K562 (cell line): ENCODE results near the gene ITPR1. TPM values are rescaled to one million over a fixed set of nuclear protein-coding genes. Genes with fewer than 3 reads are reported as not detected.

Source experiments
- EHMT2 ChIP-seq: fragments of 450-650 bp; IDR thresholded peaks from 2 replicates; pipeline ENCODE4 v1.6.1; 2018; ENCODE audit warnings: antibody characterized with exemption
- ELF1 ChIP-seq: fragments of 200-800 bp; sonication (Bioruptor generic); IDR thresholded peaks from 2 replicates; pipeline ENCODE4 v1.6.1; 2016; ENCODE audit warnings: missing genetic modification characterization, missing compliant biosample characterization
- FOXJ2 ChIP-seq: fragments of 200-800 bp; sonication (Bioruptor generic); IDR thresholded peaks from 2 replicates; pipeline ENCODE4 v1.6.1; 2016; ENCODE audit warnings: missing genetic modification characterization, missing compliant biosample characterization
- GATAD2B ChIP-seq: fragments of 450-650 bp; IDR thresholded peaks from 2 replicates; pipeline ENCODE4 v1.6.1; 2017; ENCODE audit warnings: mild to moderate bottlenecking, borderline replicate concordance
- MAFF ChIP-seq: IDR thresholded peaks from 2 replicates; pipeline ENCODE4 v1.6.1; 2012; ENCODE audit warnings: low read length, improper control_type of control experiment
- MBD2 ChIP-seq: sonication (generic); IDR thresholded peaks from 2 replicates; pipeline ENCODE4 v1.6.1; 2016; ENCODE audit warnings: low read depth, borderline replicate concordance
- SP1 ChIP-seq: sonication (generic); formaldehyde crosslinking; IDR thresholded peaks from 2 replicates; pipeline ENCODE4 v1.8.1; 2022; ENCODE audit warnings: mild to moderate bottlenecking, missing genetic modification reagents
- TBL1XR1 ChIP-seq, 2 experiments: IDR thresholded peaks; 2 replicates each; pipeline ENCODE4 v1.6.1; 2012; ENCODE audit warnings: improper control_type of control experiment in 2 of 2, low read length in 2 of 2, mild to moderate bottlenecking in 1 of 2
- ZFX ChIP-seq: sonication (generic); formaldehyde crosslinking; IDR thresholded peaks from 2 replicates; pipeline ENCODE4 v1.8.0; 2022; ENCODE audit warnings: mild to moderate bottlenecking, missing genetic modification reagents, moderate library complexity
- polyA plus RNA-seq, 8 experiments: library from polyadenylated mRNA; depleted of rRNA in 4 of 8; stranded (reverse) in 5 of 8; unstranded in 3 of 8; fragments of >200 nt; fragmentation: Nextera tagmentation in 2 of 8; fragmentation: Illumina TruSeq in 1 of 8; extraction: Ambion mirVana in 2 of 8; extraction: Trizol in 1 of 8; gene quantifications; 2 replicates each; pipeline versions ENCODE4 v1.2.1 to v1.2.3, GENCODE V29; 2011 to 2014; ENCODE audit warnings: inconsistent platforms in 1 of 8, missing spikeins in 1 of 8
- total RNA-seq, 7 experiments: library from RNA; depleted of rRNA in 6 of 7; stranded (reverse); fragments of >200 nt in 6 of 7; fragmentation: Illumina TruSeq in 2 of 7; extraction: Trizol in 2 of 7; gene quantifications; 2 replicates each; pipeline versions ENCODE4 v1.2.1 to v1.2.3, GENCODE V29; 2011 to 2021; ENCODE audit warnings: low replicate concordance in 1 of 7
- TF ChIP-seq, protein P1 (sequence below): fragments of 200-800 bp; sonication (Bioruptor generic); IDR thresholded peaks from 2 replicates; pipeline ENCODE4 v1.6.1; 2016; ENCODE audit warnings: missing genetic modification characterization, missing compliant biosample characterization
- TF ChIP-seq, protein P2 (sequence below): sonication (generic); formaldehyde crosslinking; IDR thresholded peaks from 2 replicates; pipeline ENCODE4 v1.8.0; 2022; ENCODE audit warnings: mild to moderate bottlenecking, missing genetic modification reagents
- TF ChIP-seq, protein P3 (sequence below), 2 experiments: IDR thresholded peaks; 2 replicates each; pipeline ENCODE4 v1.6.1; 2011; ENCODE audit warnings: borderline replicate concordance in 1 of 2, control low read depth in 1 of 2, low read depth in 1 of 2, low read length in 1 of 2, mild to moderate bottlenecking in 1 of 2, mixed read lengths in 1 of 2, moderate library complexity in 1 of 2; ENCODE audit not compliant: insufficient read depth in 1 of 2, insufficient read length in 1 of 2, poor library complexity in 1 of 2, severe bottlenecking in 1 of 2; ENCODE audit errors: extremely low read depth in 1 of 2
- TF ChIP-seq, protein P4 (sequence below): fragments of 450-650 bp; IDR thresholded peaks from 2 replicates; pipeline ENCODE4 v1.6.1; 2016

ITPR1 gene
- total and polyA plus RNA-seq, 9 of the 15 experiments (the other 6 are each of a cell fraction or from before 2014, with no cell fraction given), result 22.4 to 40.0 (median 27.4) TPM

- TF ChIP-seq, protein P1, sequence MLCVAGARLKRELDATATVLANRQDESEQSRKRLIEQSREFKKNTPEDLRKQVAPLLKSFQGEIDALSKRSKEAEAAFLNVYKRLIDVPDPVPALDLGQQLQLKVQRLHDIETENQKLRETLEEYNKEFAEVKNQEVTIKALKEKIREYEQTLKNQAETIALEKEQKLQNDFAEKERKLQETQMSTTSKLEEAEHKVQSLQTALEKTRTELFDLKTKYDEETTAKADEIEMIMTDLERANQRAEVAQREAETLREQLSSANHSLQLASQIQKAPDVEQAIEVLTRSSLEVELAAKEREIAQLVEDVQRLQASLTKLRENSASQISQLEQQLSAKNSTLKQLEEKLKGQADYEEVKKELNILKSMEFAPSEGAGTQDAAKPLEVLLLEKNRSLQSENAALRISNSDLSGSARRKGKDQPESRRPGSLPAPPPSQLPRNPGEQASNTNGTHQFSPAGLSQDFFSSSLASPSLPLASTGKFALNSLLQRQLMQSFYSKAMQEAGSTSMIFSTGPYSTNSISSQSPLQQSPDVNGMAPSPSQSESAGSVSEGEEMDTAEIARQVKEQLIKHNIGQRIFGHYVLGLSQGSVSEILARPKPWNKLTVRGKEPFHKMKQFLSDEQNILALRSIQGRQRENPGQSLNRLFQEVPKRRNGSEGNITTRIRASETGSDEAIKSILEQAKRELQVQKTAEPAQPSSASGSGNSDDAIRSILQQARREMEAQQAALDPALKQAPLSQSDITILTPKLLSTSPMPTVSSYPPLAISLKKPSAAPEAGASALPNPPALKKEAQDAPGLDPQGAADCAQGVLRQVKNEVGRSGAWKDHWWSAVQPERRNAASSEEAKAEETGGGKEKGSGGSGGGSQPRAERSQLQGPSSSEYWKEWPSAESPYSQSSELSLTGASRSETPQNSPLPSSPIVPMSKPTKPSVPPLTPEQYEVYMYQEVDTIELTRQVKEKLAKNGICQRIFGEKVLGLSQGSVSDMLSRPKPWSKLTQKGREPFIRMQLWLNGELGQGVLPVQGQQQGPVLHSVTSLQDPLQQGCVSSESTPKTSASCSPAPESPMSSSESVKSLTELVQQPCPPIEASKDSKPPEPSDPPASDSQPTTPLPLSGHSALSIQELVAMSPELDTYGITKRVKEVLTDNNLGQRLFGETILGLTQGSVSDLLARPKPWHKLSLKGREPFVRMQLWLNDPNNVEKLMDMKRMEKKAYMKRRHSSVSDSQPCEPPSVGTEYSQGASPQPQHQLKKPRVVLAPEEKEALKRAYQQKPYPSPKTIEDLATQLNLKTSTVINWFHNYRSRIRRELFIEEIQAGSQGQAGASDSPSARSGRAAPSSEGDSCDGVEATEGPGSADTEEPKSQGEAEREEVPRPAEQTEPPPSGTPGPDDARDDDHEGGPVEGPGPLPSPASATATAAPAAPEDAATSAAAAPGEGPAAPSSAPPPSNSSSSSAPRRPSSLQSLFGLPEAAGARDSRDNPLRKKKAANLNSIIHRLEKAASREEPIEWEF, result peak; percentile 60
- TF ChIP-seq, protein P2, sequence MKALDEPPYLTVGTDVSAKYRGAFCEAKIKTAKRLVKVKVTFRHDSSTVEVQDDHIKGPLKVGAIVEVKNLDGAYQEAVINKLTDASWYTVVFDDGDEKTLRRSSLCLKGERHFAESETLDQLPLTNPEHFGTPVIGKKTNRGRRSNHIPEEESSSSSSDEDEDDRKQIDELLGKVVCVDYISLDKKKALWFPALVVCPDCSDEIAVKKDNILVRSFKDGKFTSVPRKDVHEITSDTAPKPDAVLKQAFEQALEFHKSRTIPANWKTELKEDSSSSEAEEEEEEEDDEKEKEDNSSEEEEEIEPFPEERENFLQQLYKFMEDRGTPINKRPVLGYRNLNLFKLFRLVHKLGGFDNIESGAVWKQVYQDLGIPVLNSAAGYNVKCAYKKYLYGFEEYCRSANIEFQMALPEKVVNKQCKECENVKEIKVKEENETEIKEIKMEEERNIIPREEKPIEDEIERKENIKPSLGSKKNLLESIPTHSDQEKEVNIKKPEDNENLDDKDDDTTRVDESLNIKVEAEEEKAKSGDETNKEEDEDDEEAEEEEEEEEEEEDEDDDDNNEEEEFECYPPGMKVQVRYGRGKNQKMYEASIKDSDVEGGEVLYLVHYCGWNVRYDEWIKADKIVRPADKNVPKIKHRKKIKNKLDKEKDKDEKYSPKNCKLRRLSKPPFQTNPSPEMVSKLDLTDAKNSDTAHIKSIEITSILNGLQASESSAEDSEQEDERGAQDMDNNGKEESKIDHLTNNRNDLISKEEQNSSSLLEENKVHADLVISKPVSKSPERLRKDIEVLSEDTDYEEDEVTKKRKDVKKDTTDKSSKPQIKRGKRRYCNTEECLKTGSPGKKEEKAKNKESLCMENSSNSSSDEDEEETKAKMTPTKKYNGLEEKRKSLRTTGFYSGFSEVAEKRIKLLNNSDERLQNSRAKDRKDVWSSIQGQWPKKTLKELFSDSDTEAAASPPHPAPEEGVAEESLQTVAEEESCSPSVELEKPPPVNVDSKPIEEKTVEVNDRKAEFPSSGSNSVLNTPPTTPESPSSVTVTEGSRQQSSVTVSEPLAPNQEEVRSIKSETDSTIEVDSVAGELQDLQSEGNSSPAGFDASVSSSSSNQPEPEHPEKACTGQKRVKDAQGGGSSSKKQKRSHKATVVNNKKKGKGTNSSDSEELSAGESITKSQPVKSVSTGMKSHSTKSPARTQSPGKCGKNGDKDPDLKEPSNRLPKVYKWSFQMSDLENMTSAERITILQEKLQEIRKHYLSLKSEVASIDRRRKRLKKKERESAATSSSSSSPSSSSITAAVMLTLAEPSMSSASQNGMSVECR (CRISPR knock-in tag), result no peak
- peak; percentile 85 for TF ChIP-seq MBD2
- peak; percentile 11; the same call in 1 of the 2 replicates for TF ChIP-seq ZFX (CRISPR knock-in tag)
- TF ChIP-seq SP1 (CRISPR knock-in tag), result peak; percentile 63; the same call in 1 of the 2 replicates
- TF ChIP-seq, protein P3, sequence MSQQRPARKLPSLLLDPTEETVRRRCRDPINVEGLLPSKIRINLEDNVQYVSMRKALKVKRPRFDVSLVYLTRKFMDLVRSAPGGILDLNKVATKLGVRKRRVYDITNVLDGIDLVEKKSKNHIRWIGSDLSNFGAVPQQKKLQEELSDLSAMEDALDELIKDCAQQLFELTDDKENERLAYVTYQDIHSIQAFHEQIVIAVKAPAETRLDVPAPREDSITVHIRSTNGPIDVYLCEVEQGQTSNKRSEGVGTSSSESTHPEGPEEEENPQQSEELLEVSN (IDR thresholded peaks at IDR 0.05; ENCODE audit: borderline replicate concordance in 1 of 2, extremely low read depth in 1 of 2, insufficient read depth in 1 of 2, insufficient read length in 1 of 2, low read depth in 1 of 2, low read length in 1 of 2, poor library complexity in 1 of 2, severe bottlenecking in 1 of 2), result peak; percentile 65 to 68
- peak; percentile 85 for TF ChIP-seq GATAD2B
- TF ChIP-seq ELF1 (tag), result peak; percentile 84
- peak in 1 of 2 experiments; percentile 87; a peak in 2 of 4 replicates for TF ChIP-seq TBL1XR1 (IDR thresholded peaks at IDR 0.05; ENCODE audit: low read length in 2 of 2)
- no peak for TF ChIP-seq MAFF
- peak; percentile 67 for TF ChIP-seq FOXJ2 (tag)
- TF ChIP-seq, protein P4, sequence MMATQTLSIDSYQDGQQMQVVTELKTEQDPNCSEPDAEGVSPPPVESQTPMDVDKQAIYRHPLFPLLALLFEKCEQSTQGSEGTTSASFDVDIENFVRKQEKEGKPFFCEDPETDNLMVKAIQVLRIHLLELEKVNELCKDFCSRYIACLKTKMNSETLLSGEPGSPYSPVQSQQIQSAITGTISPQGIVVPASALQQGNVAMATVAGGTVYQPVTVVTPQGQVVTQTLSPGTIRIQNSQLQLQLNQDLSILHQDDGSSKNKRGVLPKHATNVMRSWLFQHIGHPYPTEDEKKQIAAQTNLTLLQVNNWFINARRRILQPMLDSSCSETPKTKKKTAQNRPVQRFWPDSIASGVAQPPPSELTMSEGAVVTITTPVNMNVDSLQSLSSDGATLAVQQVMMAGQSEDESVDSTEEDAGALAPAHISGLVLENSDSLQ, result peak; percentile 85
- TF ChIP-seq EHMT2, result peak; percentile 87
These were observed 248.5 kb downstream of the ITPR1 start (continued) for GRCh38 chr3:4741404-4742307.
